IMR-90 (cell line): ENCODE measurements around the gene UPP2.

Experiments used
- NFE2L2 ChIP-seq: fragments of 150-350 bp; IDR thresholded peaks from 2 replicates; pipeline ENCODE4 v1.6.1; 2016; ENCODE audit warnings: low read depth, mild to moderate bottlenecking, low read length
- POLR2A ChIP-seq: IDR thresholded peaks from 2 replicates; pipeline ENCODE4 v1.6.1; 2012; ENCODE audit warnings: mild to moderate bottlenecking, low read depth, low read length
- RCOR1 ChIP-seq: IDR thresholded peaks from 2 replicates; pipeline ENCODE4 v1.6.1; 2012; ENCODE audit warnings: mild to moderate bottlenecking, low read length, improper control_type of control experiment; ENCODE audit not compliant: insufficient replicate concordance
- TF ChIP-seq, protein P1 (sequence below): conservative IDR thresholded peaks from 2 replicates; pipeline ENCODE4 v1.5.1; 2012; ENCODE audit warnings: mild to moderate bottlenecking, low read depth, low read length, improper control_type of control experiment

DNA sequence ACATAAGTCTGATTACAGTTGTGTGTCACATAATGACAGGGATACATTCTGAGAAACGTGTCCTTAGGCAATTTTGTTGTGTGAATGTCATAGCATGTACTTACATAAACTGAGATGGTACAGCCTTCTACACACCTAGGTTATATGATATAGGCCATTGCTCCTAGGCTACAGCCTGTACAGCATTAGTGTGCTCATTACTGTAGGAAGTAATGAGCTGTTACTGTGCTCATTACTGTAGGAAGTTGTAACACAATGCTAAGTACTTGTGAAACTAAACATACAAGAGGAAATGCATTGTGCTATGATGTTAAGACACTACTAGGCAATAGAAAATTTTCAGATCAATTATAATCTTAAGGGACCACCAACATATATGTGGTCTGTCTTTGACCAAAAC lies 72.8 kb downstream of the UPP2 start:
- TF ChIP-seq, protein P1, sequence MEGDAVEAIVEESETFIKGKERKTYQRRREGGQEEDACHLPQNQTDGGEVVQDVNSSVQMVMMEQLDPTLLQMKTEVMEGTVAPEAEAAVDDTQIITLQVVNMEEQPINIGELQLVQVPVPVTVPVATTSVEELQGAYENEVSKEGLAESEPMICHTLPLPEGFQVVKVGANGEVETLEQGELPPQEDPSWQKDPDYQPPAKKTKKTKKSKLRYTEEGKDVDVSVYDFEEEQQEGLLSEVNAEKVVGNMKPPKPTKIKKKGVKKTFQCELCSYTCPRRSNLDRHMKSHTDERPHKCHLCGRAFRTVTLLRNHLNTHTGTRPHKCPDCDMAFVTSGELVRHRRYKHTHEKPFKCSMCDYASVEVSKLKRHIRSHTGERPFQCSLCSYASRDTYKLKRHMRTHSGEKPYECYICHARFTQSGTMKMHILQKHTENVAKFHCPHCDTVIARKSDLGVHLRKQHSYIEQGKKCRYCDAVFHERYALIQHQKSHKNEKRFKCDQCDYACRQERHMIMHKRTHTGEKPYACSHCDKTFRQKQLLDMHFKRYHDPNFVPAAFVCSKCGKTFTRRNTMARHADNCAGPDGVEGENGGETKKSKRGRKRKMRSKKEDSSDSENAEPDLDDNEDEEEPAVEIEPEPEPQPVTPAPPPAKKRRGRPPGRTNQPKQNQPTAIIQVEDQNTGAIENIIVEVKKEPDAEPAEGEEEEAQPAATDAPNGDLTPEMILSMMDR = no peak
- TF ChIP-seq NFE2L2 (no peak), POLR2A (no peak), RCOR1 (no peak)
